Stimulated activated CD4-positive, alpha-beta T cell treated with anti-CD3 and anti-CD28 coated beads, TNF-alpha, amount 100 ng/mL, for 1 hour (primary cell): ENCODE measurements around the gene PTPRK.

Experiments
- DNase-seq, 3 donors: peaks; one replicate each; pipeline ENCODE4 v3.0.0-alpha.2; 2020; ENCODE audit warnings: low read depth in 3 of 3, low spot score in 1 of 3

The PTPRK gene

GRCh38 chr6:128204616-128205015 lies 315.8 kb downstream of the PTPRK start:
- no peak for DNase-seq

DNA sequence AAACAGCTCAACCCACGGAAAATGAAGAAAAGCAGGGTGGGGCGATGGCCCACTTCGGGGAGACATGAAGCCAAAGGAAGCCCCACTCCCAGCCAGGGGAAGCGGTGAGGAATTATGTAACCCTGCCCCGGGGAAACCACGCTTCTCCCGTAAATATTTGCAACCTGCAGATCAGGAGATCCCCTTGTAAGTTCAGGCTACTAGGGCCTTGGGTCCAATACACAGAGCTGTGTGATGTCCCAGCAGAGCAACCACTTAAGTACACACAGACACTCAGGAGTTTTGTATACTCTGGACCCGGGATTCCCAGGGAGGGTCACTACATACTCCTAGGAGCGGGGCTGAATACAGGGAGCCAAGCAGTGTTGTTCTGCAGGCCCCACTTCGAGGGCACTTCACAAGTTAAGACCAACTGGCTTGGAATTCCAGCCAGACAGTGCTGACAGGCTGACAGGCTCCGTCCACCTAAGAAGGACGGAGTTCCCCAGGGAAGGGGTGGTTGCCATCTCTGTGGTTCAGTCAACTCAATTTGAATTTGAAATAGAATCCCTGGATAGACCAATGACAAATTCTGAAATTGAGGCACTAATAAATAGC lies 318.1 kb downstream of the PTPRK start:
- DNase-seq: no peak

- no peak for DNase-seq
These were observed 319.6 kb downstream of the PTPRK start for GRCh38 chr6:128200789-128201188.

DNA sequence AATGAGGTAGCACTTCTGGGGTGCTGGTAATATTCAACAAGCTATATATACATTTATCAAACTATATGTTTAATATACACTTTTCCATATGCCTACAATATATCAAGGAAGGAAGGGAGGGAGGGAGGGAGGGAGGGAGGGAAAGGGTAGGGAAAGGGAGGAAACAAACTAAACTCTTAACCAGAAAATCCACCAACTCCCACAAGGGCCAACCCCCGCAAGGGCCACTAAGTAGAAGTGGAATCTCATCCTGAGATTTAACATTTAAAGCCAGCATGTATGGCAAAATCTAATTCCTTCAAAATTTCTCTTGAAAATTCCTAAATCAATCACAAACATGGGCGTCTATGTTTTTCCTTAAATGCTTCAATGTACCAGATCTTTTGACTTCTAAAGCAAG lies 320.9 kb downstream of the PTPRK start:
- no peak for DNase-seq

DNA sequence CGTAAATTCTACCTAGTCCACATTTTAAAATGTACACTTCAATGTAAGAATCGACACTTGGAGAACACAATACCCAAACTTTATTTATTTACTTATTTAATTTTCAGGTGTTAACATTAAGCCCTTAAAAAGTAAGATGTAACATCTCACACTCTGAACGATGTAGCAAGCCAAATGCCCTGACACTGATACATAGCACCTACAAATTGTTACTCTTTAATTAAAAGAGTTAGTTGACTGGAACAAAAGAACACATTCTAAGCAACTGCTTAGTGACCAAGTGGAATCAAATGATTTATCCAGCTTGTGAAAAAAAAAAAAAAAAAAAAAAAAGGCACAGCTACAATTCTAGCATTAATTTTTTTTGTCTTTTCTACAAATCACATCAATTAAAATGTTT lies 327.4 kb downstream of the PTPRK start:
- DNase-seq: no peak

GRCh38 chr6:128188678-128189077 lies 331.7 kb downstream of the PTPRK start:
- no peak for DNase-seq

GRCh38 chr6:128186729-128187128 lies 333.7 kb downstream of the PTPRK start:
- DNase-seq: no peak

- no peak for DNase-seq
These were observed 340.4 kb downstream of the PTPRK start for GRCh38 chr6:128179876-128180438.

DNA sequence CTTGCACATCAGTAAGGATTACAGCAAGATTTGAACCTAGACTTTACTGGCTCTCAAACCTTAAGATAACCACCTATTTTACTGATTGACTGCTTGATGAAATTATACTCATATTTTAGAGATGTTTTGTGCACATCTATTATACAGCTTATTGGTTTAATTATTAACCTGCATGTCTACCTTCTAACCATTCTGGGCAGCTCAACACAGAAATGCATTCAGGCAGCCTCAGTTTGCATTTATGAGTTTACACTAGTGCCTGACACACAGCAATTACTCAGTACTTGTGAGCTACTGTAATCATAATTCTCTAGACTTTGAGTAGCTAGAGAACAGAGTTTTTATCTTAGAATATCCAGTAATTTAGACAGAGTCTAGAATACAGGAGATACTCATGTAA lies 345.7 kb downstream of the PTPRK start:
- DNase-seq: no peak

- DNase-seq: no peak
These were observed 347.4 kb downstream of the PTPRK start for GRCh38 chr6:128172752-128173682.

DNA sequence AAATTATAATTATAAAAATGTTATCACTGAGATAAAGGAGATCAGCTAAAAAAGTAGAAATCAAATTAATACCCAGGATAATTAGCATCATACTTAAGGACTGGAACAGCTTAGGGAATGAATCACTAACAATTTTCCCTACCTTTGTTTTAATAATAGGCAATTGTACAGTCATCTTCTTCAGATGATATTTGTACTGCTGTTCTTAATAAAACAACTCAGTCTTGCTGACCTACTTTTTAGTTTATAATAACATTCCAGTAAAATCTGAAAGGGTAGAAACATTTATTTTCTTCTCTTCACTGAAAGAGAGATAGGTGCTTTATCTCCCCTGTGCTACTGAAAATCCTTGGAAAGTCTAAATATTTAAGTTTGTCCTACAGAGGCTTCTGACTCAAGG lies 348.3 kb downstream of the PTPRK start:
- no peak for DNase-seq

DNA sequence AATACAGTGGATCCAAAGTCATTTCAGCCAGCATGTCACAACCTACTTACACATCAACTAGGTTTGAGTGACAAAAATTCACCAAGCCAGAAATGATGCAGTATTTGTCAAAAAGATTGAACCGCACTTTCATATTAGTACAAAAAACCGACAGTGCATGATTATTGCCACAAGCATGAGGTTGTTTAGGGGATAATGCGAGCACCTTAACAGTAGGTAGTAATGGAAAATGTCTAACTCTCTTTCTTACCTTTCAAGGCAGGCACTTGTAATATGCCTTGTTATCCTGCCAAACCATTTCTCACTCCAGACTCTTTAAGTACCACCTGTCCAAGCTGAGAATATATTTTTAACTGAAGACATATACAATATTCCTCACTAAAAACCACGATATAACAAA lies 349.2 kb downstream of the PTPRK start:
- DNase-seq: no peak

DNA sequence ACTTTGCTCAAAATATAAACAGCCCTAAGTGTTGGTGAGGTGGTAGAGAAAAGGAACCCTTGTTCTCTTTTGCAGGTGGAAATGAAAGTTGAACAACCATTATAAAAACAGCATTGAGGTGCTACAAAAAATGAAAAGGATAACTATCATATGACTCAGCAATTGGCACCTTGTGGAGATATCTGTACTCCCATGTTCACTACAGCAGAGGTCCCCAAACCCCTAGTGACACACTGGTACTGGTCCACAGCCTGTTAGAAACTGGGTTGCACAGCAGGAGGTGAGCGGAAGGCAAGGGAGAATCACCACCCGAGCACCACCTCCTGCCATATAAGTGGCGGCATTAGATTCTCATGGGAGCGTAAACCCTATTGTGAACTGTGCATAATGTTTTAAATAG lies 352.2 kb downstream of the PTPRK start:
- no peak for DNase-seq

DNA sequence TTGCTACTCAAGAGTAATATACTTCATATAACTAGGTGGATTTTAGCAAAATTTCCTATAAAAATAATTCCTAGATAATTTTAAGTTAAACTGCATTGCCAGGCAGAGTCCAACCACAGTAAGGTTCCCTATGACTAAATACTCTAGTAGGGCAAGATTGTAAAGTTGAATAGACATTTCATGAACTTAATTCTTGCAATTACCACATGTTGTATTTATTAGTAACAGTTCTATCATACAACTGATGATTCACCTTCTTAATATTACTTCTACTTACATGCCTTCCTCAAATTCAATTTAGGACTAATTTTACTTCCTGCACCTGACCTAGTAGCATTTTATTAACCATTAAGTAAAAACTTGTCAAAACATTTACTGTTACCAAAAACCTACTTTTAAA lies 352.8 kb downstream of the PTPRK start:
- no peak for DNase-seq

DNA sequence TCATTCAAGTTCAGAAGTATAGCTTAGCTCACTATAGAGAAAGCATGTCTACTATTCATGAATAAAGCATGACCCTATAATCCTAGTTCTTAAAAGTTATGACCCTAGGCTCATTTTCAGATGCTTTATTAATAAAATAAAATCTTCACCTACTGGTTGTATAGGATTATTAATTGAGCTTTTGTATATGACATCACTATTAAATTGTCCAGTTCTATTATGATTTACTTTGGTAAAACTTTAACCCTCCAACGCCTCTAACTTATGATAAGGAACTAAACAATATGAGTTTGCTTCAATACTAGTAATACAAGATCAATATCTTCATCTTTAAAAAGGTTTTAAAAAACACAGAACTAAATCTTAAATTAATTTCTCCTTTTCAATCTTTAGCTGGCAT lies 356.1 kb downstream of the PTPRK start:
- no peak for DNase-seq

- DNase-seq: no peak
These were observed 358.0 kb downstream of the PTPRK start for GRCh38 chr6:128162423-128162822.

- no peak for DNase-seq
These were observed 358.6 kb downstream of the PTPRK start for GRCh38 chr6:128161839-128162238.

DNA sequence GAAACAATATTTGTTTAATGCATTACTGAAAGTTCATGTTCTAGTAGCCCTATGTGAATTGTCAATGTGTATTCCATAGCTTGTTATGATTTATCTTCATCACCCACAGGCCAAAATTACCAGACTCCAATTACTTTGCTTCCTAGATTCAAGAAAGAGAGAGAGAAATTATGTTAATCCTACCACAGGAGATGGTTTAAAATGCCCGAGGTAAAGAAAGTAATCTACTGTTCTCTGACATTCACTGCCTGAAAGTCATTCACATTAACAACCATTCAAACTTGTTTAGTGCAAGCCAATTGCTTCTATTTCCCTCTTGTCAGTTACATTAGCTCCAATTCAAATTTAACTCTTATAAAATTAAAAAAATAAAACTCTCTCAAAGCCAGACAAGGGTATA lies 359.1 kb downstream of the PTPRK start:
- no peak for DNase-seq

- no peak for DNase-seq
These were observed 361.9 kb downstream of the PTPRK start for GRCh38 chr6:128158496-128158895.

DNA sequence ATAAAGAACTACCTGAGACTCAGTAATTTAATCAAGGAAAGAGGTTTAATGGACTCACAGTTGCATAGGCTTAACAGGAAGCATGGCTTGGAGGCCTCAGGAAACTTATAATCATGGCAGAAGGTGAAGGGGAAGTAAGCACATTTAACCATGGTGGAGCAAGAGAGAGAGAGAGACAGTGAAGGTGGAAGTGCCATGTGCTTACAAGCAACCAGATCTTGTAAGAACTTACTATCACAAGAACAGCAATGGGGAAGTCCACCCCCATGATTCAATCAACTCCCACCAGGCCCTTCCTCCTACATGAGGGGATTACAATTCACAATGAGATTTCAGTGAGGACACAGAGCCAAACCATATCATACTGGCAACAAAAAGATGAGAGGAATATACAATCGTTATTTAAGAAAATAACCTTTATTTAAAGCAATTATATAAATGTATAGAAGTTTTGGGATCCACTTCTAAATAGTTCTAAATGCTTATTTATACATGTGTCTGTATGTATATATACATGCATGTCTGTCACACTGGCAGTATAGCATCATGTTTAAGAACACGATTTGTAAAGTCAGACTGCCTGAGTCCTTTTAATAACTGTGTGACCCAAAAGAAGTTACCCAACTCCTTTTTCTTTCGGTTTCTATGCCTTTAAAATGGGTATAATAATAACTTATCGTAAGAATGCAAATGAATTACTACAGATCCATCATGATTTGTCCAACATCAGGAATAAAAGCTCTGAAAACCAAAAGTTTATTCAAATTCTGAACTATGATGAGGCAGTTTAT lies 363.9 kb downstream of the PTPRK start:
- DNase-seq: no peak

GRCh38 chr6:128155826-128156225 lies 364.6 kb downstream of the PTPRK start:
- no peak for DNase-seq

DNA sequence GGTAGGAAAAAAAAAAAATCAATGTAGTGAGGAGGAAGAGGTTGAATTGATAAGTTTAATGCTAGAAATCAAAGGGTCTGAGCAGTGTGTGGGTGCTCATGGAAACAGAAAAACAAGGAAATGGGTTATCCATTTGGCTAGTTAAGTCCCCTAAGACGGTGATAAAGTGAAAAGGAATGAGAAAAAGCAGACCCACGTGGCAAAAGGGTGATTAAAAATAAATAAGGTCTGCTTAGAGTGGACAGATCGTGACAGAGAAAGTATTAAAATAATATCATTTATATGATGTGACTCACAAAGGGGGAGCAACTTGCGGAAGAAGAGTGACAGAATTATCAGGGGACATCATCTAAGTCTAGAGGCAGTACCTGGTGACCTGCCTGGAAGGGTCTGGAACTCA lies 367.8 kb downstream of the PTPRK start:
- no peak for DNase-seq
